Loucy (cell line): ENCODE measurements around the gene WFDC2.

Experiments used
- CTCF ChIP-seq: fragments of 200-600 bp; sonication (generic); conservative IDR thresholded peaks from 2 replicates; pipeline ENCODE4 v1.5.1; 2014; ENCODE audit warnings: mild to moderate bottlenecking, antibody characterized with exemption, low read length
- EZH2phosphoT487 ChIP-seq: fragments of 200-600 bp; IDR thresholded peaks from 2 replicates; pipeline ENCODE4 v1.6.1; 2018; ENCODE audit warnings: antibody characterized with exemption, mild to moderate bottlenecking, moderate library complexity, borderline replicate concordance

GRCh38 chr20:45495501-45495941, 26.0 kb downstream of the WFDC2 start:
- TF ChIP-seq CTCF (no peak), EZH2phosphoT487 (no peak)
